Uterus (tissue), 4 donors: ENCODE data around the gene ETS1. TPM values are rescaled to one million over a fixed set of nuclear protein-coding genes. Genes with fewer than 3 reads are reported as not detected.

Experiments used
- DNase-seq, 2 donors: peaks; one replicate each; pipeline ENCODE4 v3.0.0-alpha.2; 2019 to 2020
- H3K27ac ChIP-seq, 2 donors: fragments of 200-600 bp; sonication (generic); 1 replicate in 1 of 2; 2 replicates in 1 of 2; pipeline ENCODE4 v1.5.1; 2016 to 2018
- H3K27me3 ChIP-seq, 2 donors: fragments of 200-600 bp; sonication (generic); one replicate each; pipeline ENCODE4 v1.5.1; 2018 to 2019; ENCODE audit warnings: control low read depth in 1 of 2
- H3K36me3 ChIP-seq, 2 donors: fragments of 200-600 bp; sonication (generic); one replicate each; pipeline ENCODE4 v1.5.1; 2019; ENCODE audit warnings: control low read depth in 1 of 2
- H3K4me1 ChIP-seq, 2 donors: fragments of 200-600 bp; sonication (generic); one replicate each; pipeline ENCODE4 v1.5.1; 2018 to 2019; ENCODE audit warnings: control low read depth in 1 of 2
- H3K4me3 ChIP-seq, 2 donors: fragments of 200-600 bp; sonication (generic); 1 replicate in 1 of 2; 2 replicates in 1 of 2; pipeline ENCODE4 v1.5.1; 2018 to 2019; ENCODE audit warnings: mild to moderate bottlenecking in 1 of 2
- H3K9me3 ChIP-seq, 2 donors: fragments of 200-600 bp; sonication (generic); one replicate each; pipeline ENCODE4 v1.5.1; 2019; ENCODE audit warnings: control low read depth in 1 of 2
- POLR2A ChIP-seq, 2 donors: fragments of 450-650 bp; IDR thresholded peaks; one replicate each; pipeline ENCODE4 v1.6.1; 2016; ENCODE audit warnings: antibody characterized with exemption in 2 of 2, mild to moderate bottlenecking in 1 of 2, moderate library complexity in 1 of 2
- intact Hi-C: fragments of 100-400 bp; cut with DNase I; formaldehyde crosslinking; loops from one replicate; pipeline ENCODE4 v1.15.1; 2023; ENCODE audit warnings: low total_unique reads
- total RNA-seq, 4 donors: library from RNA; depleted of rRNA in 3 of 4; stranded (reverse); fragments of >200 nt in 3 of 4; gene quantifications; one replicate each; pipeline versions ENCODE4 v1.1.0 to v1.2.4, GENCODE V29; 2014 to 2023
- TF ChIP-seq, protein P1 (sequence below), 4 experiments: fragments of 200-600 bp in 2 of 4; fragments of 450-650 bp in 2 of 4; sonication (generic) in 2 of 4; IDR thresholded peaks; one replicate each; pipeline ENCODE4 v1.5.1; 2016 to 2019; ENCODE audit warnings: antibody characterized with exemption in 4 of 4, mild to moderate bottlenecking in 2 of 4, moderate library complexity in 1 of 4
- donor health status: DM: yes; HTN: yes; CAD: no.

The ETS1 gene
- total RNA-seq, 4 donors from 2014 or later: 24.1 to 80.9 (median 58.3) TPM

DNA sequence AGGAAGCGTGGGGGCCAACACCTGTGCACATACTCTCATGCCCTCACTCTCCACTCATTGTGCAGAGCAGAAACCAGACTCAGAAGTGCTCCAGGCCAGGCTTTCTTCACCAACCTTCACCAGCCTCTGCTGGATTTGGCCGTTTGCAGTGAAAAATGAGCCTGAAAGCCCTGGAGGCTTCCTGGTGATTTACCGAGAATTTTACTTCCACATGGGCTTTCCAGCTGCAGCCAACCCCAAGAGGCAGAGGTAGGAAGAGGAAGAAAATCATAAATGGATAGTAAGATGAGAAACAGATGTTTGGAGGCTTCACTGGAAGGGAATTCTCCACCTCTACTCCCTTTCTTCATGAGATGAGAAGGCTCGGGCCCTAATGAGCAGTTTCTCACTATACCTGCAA lies 155.4 kb downstream of the ETS1 start:
- no peaks in the 10 kb centered on the region for H3K4me1 ChIP-seq
- DNase-seq: no peak
- H3K4me3 ChIP-seq: no peak overlapping the region
- intact Hi-C loops: no loop called here
- H3K9me3 ChIP-seq: no peaks in the 10 kb centered on the region
- no peak for TF ChIP-seq POLR2A (IDR thresholded peaks at IDR 0.05)
- TF ChIP-seq, protein P1, sequence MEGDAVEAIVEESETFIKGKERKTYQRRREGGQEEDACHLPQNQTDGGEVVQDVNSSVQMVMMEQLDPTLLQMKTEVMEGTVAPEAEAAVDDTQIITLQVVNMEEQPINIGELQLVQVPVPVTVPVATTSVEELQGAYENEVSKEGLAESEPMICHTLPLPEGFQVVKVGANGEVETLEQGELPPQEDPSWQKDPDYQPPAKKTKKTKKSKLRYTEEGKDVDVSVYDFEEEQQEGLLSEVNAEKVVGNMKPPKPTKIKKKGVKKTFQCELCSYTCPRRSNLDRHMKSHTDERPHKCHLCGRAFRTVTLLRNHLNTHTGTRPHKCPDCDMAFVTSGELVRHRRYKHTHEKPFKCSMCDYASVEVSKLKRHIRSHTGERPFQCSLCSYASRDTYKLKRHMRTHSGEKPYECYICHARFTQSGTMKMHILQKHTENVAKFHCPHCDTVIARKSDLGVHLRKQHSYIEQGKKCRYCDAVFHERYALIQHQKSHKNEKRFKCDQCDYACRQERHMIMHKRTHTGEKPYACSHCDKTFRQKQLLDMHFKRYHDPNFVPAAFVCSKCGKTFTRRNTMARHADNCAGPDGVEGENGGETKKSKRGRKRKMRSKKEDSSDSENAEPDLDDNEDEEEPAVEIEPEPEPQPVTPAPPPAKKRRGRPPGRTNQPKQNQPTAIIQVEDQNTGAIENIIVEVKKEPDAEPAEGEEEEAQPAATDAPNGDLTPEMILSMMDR (IDR thresholded peaks at IDR 0.05): no peak
- no peaks in the 10 kb centered on the region for H3K27me3 ChIP-seq
- H3K27ac ChIP-seq: no peak overlapping the region
- no peaks in the 10 kb centered on the region for H3K36me3 ChIP-seq

GRCh38 chr11:128428935-128429334 lies 158.4 kb downstream of the ETS1 start:
- TF ChIP-seq POLR2A (IDR thresholded peaks at IDR 0.05): no peak
- TF ChIP-seq, protein P1 (IDR thresholded peaks at IDR 0.05): no peak

GRCh38 chr11:128424851-128425285 lies 162.5 kb downstream of the ETS1 start:
- Histone ChIP-seq H3K4me1 (no peaks in the 10 kb centered on the region), H3K27me3 (no peaks in the 10 kb centered on the region), H3K4me3 (no peak overlapping the region), H3K36me3 (no peaks in the 10 kb centered on the region), H3K27ac (peak overlapping the region; percentile 20 to 45), H3K9me3 (no peaks in the 10 kb centered on the region)
- DNase-seq: peak in 1 of 2 donors; percentile 57
- intact Hi-C loops: no loop called here
- TF ChIP-seq POLR2A (IDR thresholded peaks at IDR 0.05): no peak
- TF ChIP-seq, protein P1 (IDR thresholded peaks at IDR 0.05): no peak

More at GRCh38 chr11:128428935-128429334, 158.4 kb downstream of the ETS1 start:
- Histone ChIP-seq H3K4me3 (no peak overlapping the region), H3K4me1 (no peaks in the 10 kb centered on the region), H3K9me3 (no peaks in the 10 kb centered on the region), H3K27me3 (no peaks in the 10 kb centered on the region), H3K27ac (no peak overlapping the region), H3K36me3 (no peaks in the 10 kb centered on the region)
- no peak for DNase-seq
- intact Hi-C loops: no loop called here

DNA sequence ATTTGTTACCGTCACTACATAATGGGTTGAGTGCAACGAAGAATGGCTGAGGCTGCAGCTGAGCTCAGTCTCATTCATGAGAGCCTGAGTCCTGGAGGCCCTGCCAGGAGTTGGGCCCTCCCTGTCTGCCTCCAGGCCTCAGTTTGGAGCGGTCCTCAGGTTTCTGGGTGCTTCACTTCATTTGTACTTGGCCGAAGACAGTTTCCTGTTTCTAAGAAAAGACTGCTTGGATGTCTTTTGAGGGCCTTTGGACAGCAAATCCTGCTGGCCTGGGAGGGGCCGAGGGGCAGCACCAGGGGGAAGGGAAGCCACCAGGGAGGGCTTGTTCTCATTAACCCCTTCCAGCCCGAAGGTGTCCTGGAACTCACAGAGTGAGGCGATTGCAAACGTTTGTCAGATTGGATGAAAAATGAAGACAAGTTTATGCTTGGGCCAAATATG lies 163.1 kb downstream of the ETS1 start:
- peak overlapping the region; percentile 20 to 45 for H3K27ac ChIP-seq
- no peaks in the 10 kb centered on the region for H3K4me1 ChIP-seq
- H3K4me3 ChIP-seq: no peak overlapping the region
- H3K9me3 ChIP-seq: no peaks in the 10 kb centered on the region
- intact Hi-C loops: no loop called here
- H3K27me3 ChIP-seq: no peaks in the 10 kb centered on the region
- TF ChIP-seq, protein P1 (IDR thresholded peaks at IDR 0.05): no peak
- no peak for TF ChIP-seq POLR2A (IDR thresholded peaks at IDR 0.05)
- no peaks in the 10 kb centered on the region for H3K36me3 ChIP-seq
- peak in 1 of 2 donors; percentile 63 for DNase-seq

DNA sequence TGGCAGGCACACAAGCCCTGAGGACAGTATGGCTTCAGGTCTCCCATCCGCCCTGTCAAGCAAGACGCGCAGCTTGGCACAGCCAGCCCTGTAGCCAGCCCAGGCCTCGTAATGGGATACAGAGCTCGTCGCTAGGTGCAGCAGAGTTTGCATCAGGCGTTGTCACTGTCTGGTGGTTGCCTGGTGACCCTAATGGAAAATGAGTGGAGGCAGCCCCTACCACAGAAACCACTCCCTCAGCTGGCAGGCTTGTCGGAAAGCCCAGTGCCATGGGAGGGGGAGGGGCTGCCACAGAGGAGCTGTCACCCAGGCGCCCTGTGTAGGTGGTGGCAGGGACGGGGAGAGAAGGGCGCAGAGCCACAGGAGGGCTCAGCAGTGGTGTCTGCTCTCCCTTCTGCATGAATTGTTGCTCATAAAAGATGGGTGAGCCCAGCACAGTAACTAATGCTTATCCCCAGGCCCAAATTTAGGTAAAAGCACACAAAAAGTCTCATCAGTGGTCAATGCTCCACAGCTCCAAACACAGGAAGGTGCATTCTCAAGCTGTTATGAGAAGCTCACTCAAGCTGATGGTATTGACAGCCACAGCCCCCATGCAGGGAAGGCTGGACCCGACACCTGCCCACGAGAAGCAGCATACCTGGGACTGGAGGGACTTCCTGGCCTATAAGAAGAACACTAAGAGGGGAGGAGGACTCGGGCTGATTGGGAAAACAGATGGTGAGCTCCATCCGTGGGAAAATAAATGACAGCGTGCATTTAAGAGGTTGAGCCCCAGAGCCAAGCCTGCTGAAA lies 164.6 kb downstream of the ETS1 start:
- H3K27ac ChIP-seq: no peak overlapping the region
- H3K27me3 ChIP-seq: no peaks in the 10 kb centered on the region
- intact Hi-C loops: no loop called here
- H3K4me3 ChIP-seq: no peak overlapping the region
- no peaks in the 10 kb centered on the region for H3K9me3 ChIP-seq
- TF ChIP-seq POLR2A (IDR thresholded peaks at IDR 0.05): no peak
- TF ChIP-seq, protein P1 (IDR thresholded peaks at IDR 0.05): no peak
- no peak for DNase-seq
- H3K4me1 ChIP-seq: peaks cover 3 to 4% of the 10 kb centered on the region in 2 donors
- no peaks in the 10 kb centered on the region for H3K36me3 ChIP-seq
